HG02588 (cell line): ENCODE data around the gene ZNF681.
"Not testable (repeated sequence)": the region's sequence is repeated elsewhere in the genome, so short reads cannot be mapped to it uniquely, and the experiment has no call there.

ENCODE experiments used
- ATAC-seq: cut with Tn5 transposase; IDR thresholded peaks from one replicate; pipeline ENCODE4 v1.9.1; 2021; ENCODE audit warnings: mild to moderate bottlenecking, moderate library complexity; ENCODE audit not compliant: unreplicated experiment

Gene ZNF681

GRCh38 chr19:23758187-23759074, at the start of gene ZNF681:
TSS of gene ZNF681 (minus strand) at chr19:23758891. CDS start at chr19:23758749, 142 bp downstream.
- ATAC-seq, result peak; percentile 81

- no peak for ATAC-seq
Observed at GRCh38 chr19:23804676-23805075, 46.0 kb upstream of the ZNF681 start.

GRCh38 chr19:23802290-23802689, 43.6 kb upstream of the ZNF681 start:
- ATAC-seq, result no peak

- ATAC-seq, result no peak
Observed at GRCh38 chr19:23801803-23802202, 43.1 kb upstream of the ZNF681 start.

GRCh38 chr19:23800868-23801267, 42.2 kb upstream of the ZNF681 start:
- ATAC-seq, result no peak

GRCh38 chr19:23800271-23800670, 41.6 kb upstream of the ZNF681 start:
- ATAC-seq, result no peak

- no peak for ATAC-seq
Observed at GRCh38 chr19:23799321-23799720, 40.6 kb upstream of the ZNF681 start.

- no peak for ATAC-seq
Observed at GRCh38 chr19:23795462-23795861, 36.8 kb upstream of the ZNF681 start.

- no peak for ATAC-seq
Observed at GRCh38 chr19:23792784-23793183, 34.1 kb upstream of the ZNF681 start.

- no peak for ATAC-seq
Observed at GRCh38 chr19:23790641-23791488, 32.2 kb upstream of the ZNF681 start.

GRCh38 chr19:23789246-23789645, 30.6 kb upstream of the ZNF681 start:
- no peak for ATAC-seq

- ATAC-seq, result no peak
Observed at GRCh38 chr19:23788411-23788810, 29.7 kb upstream of the ZNF681 start.

GRCh38 chr19:23787106-23787505, 28.4 kb upstream of the ZNF681 start:
- ATAC-seq, result no peak

- no peak for ATAC-seq
Observed at GRCh38 chr19:23785982-23786381, 27.3 kb upstream of the ZNF681 start.

GRCh38 chr19:23784274-23784673, 25.6 kb upstream of the ZNF681 start:
- no peak for ATAC-seq

GRCh38 chr19:23783636-23784035, 24.9 kb upstream of the ZNF681 start:
- no peak for ATAC-seq

- ATAC-seq, result no peak
Observed at GRCh38 chr19:23779645-23780044, 21.0 kb upstream of the ZNF681 start.

- ATAC-seq, result no peak
Observed at GRCh38 chr19:23778566-23778965, 19.9 kb upstream of the ZNF681 start.

- ATAC-seq, result not testable (repeated sequence)
Observed at GRCh38 chr19:23778036-23778435, 19.3 kb upstream of the ZNF681 start.

GRCh38 chr19:23777216-23777615, 18.5 kb upstream of the ZNF681 start:
- ATAC-seq, result no peak

- no peak for ATAC-seq
Observed at GRCh38 chr19:23776507-23777205, 18.0 kb upstream of the ZNF681 start.
